NCI-H345 treated with DMSO at 0.1 percent for 48 hours (cell line): Measurements from ENCODE around the gene DOCK10.

ENCODE experiments used
- DNase-seq: peaks from one replicate; lab custom pipeline; 2025; ENCODE audit not compliant: unreplicated experiment; lab: John Stamatoyannopoulos, UW

The DOCK10 gene

DNA sequence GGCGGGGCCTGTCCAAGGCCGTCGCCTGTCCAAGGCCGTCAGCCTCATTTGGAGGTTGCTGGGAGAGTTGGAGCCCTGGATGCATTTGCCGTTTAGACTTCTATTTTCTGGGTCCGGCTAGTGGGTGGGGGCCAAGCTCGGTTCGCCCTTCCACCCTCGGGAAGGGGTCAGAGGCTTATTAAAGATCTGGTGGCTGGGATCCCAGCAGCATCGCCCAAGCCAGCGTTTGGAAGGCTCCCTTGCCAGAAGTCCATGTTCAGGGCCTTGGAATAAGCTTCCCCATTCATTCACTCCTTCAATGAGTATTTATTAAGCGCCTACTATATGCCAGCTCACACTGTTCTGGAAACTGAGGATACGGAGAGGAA is 516 bp upstream of the DOCK10 start:
- no peak for DNase-seq

DNA sequence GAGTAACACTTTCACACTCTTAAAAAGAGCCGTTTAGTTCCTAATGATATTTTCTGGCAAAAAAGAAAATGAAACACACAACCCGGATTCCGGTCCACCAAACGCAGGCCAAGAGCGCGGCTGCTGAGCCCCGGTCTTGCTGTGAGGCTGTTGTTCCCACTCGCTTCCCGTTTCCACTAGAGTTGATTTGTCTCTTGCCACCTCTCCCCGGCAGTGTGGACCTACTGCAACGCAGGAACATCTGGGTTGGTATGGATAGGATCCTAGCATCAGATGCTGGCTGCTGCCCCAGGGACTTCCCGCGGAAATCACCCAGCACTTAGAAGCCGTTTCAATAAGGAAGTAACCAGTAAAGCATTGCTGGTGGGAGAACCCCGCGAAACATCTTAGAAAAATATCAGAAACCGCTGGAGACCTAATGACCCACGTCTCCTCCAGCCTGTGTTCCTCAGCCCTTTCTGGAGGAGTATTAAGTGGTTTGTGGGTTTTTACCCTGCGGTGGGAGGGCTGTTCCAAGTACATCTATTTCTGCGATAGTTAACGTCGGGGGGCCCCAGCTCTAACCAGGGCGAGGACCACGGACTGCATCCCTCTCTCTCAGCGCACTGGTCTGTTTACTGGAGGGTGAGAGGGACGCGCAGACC is 939 bp downstream of the DOCK10 start:
- DNase-seq, result no peak

DNA sequence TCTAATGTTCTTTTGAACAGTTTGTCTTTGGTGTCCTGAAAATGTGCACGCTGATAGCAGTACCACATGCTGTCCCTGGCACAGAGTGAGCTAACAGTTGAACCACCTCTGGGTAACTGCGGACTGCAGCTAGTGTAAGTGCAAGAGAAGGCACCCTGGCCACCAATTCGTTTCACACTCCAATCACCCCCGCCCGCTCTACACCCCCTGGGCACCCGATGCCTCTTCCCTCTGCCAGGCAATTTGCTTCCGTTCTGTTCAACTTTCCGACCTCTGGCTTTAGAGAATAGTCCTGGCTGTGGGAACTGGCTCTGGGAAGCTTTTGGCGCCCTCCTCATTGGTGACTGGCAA is 1.4 kb downstream of the DOCK10 start:
- DNase-seq, result no peak

DNA sequence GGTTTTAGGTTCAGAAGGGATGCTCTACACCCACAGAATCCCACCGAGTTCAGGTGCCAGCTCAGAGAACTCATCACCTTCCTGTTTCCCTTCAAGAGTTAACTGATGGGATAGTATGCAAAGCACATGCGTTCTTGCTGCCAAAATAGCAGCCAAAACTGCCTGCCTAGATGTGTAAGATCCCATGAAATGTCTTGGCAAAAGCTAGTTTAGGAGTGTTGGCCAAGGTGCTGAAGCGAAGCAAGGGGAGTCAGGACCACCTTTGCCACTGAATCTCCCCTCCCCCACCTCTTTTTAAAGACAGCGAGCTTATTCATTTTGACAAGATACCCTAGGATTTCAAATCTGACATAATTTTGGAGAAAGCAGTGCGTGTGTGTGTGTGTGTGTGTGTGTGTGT is 2.1 kb downstream of the DOCK10 start:
- DNase-seq, result no peak

DNA sequence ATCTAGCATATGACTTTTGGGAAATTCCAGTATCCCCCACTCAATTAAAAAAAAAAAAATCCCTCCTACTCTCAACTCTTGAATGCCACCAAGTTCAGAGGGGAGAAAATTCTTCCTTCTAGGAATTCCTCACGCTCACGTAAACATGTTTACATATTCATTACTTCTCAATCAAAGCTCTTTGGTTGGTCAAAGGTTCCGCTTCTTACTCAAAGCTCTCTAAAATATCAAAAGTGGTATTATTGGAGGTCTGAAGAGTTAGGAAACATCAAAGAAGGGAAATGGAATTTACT is 4.1 kb downstream of the DOCK10 start:
- no peak for DNase-seq

DNA sequence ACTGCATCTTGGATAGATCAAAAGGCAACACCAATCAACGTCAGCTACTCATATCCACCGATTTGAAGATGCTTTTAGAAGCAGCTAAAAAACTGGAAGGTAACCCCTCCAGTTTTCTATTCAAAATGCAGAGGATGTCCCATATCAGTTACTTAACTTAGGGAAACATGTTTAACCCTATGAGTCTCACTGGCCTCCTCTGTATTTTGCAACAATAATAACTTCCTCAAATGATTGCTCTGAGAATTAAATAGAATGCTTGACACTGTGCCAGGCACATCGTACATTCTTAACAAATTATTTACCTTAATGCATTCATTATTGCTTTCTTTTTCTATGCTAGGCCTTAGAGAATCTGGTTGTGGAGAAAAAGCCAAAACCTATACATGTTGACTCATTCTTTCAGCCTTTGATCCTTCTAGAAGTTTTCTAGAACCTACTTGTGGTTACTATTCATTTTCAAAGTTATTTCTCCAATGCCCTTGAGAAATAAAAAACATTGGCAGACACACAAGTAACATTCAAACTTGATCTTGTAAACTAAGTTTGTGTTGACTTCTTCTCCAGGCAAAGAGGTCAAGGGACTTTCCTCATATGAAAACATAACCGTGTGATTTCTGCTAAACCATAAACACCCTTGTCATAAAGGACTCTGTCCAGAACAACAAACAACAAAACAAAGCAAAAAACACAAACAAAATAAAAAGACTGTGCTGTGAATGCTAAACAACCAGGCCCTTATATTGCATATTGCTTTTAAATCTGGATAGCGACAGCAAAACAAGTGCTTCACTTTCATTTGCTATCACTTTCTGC is 4.6 kb downstream of the DOCK10 start:
- DNase-seq, result no peak

DNA sequence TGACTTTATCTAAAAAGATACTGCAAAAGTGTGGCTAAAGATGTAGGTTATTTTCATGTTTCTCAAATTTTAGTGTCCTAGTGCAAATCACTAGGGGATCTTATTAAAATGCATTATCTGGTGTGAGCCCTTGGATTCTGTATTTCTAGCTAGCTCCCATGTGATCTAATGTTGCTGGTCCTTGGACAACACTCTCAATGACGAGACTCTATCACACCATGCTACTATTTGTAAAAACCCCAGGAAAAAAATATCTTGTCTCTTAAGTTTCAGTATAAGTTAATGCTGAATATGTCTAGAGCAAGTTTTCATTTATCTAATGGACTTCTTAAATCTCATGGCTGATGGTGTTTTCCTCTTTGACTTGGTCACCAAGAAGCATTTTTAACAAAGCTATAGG is 5.8 kb downstream of the DOCK10 start:
- no peak for DNase-seq

DNA sequence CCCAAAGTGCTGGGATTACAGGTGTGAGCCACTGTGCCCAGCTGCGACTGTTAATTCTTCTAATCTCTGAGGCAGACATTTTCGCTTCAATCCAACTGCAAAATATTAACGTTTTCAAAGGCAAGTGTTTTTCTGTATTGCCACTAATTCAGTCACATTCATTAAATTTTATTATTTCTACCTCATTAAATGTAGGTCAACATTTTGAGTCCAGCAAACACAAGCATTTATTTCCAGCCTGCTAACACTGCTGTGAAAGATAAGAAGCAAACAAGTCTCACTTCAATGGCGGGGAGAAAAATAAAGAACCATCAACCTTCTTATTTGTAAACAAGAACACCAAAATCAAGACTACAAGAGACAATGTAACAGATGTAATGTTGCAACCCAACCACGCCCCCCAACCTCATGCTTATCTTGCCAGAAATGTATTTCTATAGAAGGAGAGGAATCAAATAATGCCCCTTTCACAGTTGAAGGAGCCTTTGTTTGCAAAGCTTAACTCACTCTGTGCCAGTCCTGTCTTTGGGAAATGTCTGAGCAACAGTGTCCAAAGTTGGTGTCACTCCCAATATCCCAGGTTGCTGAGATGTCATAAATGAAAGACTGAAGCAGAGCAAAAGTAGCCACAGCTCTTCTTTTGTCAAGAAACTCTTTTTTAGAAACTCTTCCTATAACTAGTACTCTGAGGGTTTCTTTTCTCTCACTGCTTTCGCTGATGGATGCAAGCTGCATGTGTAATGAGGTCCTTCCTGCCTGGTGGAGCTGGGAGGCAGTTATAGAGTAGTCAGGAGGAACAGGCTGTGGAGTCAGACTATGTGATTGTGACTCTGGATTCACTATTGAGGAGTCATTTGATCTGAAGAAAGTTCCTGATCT is 8.6 kb downstream of the DOCK10 start:
- DNase-seq, result no peak

DNA sequence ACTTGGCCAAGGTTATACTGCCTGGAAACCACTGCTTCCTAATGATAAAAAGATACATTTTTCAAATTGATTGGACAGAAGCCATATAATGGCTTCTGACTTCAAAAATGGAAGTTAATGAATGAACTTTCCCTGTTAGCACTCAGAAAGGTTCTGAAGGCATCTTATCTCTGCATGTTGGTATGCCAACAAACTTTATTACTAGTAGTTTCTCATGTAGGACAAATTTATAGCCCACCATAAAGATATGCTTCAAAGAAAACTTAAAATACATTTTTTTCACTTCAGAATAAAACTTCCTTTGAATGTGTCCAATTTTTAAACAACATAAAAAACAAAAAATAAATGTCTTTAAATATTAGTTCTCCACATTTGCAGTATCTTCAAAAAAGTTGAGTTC is 10.0 kb downstream of the DOCK10 start:
- DNase-seq, result no peak

DNA sequence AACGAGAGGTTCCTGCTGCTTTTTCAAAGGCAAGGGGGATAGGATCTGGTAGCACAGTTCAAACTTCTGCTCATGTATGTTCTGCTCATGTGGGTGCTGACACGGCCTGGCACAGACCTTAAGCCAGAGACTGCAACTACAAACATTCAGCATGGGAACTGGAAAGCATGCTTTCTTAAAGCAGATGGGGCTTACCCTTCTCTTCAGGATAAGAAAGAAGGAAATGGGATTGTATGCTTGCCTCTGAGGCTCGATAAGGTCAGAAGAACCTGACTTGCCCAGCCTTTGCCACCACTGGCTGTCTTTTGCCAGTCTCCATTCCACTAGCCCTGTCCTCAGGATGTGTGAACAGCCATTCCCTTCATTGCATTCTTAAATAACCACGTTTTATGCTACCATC is 10.7 kb downstream of the DOCK10 start:
- DNase-seq, result no peak

DNA sequence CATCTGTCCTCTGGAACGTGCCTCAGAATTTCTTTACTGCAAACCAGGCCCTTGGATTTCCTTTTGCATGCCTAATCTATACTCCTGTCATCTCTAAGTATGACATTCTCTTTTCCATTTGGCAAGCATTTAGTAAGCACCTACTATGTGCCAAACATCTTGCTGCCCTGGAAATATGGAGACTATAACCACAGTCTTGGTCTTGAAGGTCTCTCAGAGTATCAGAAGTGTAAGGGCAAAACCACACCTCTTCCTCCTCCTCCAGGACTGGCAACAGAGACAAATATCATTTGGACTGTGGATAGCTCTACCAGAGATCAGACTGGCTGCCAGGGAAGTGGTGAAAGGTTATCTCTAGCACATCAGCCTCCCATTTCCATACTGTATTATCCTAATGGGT is 11.4 kb downstream of the DOCK10 start:
- DNase-seq, result no peak

DNA sequence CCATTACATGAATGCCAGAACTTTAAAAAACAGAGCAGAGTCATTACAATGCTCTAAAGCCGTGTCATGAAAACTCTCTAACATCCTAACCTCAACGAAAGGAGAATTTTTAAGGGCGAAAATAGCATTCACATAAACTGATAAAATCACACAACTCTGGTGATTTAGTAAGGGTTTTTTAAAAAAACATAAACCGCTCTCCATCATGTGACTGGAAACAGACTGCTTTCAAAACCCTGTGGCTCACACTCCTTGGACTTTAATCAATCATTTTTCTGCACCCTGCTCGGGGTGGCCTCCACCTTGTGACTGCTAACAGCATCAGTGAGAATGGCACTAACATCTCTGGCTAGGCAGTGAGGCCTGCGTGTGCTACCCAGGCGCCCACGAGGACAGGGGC is 12.1 kb downstream of the DOCK10 start:
- no peak for DNase-seq

DNA sequence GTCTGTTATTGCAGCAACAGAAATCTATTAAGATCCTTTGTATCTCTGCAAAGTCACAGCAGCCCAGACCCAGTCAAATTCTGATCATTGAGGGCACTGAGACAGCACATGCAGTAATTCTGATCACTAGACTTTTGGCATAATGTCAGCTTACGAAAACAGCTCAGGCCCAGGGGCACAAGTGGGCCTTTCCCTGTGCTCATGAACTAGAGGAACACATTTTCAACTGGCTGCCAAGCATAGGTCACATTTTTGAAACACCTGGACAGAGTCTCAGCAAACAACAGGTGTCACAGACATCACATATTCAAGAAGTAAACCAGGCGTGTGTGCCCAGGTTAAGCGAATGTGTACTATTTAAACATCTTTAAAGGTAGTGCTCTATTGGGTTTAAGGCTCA is 13.7 kb downstream of the DOCK10 start:
- no peak for DNase-seq

DNA sequence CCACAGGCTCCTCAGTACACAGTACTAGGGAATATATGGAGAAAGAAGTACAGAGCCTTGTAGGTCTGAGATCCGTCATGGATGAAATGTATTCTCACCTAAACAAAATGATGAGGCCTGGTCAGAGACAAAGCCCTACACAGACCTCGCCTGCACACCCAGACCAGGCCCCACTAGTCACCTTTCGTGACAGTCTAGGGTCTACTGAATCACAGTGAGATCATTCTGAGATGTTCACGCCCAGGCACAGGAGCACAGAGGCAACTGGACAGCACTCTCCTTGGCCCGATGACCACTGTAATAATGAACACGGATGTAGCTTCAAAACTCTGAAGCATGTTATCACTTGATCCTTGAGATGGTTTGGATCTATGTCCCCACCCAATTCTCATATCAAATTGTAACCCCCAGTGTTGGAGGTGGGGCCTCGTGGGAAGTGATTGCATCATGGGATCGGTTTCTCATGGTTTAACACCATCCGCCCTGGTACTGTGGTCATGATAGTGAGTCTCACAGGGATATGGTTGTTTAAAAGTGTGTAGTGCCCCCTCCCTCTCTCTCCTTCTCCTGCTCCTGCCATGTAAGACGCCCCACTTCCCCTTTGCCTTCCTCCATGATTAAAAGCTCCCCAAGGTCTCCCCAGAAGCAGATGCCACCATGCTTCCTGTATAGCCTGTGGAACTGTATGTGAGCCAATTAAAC is 15.1 kb downstream of the DOCK10 start:
- DNase-seq, result no peak

DNA sequence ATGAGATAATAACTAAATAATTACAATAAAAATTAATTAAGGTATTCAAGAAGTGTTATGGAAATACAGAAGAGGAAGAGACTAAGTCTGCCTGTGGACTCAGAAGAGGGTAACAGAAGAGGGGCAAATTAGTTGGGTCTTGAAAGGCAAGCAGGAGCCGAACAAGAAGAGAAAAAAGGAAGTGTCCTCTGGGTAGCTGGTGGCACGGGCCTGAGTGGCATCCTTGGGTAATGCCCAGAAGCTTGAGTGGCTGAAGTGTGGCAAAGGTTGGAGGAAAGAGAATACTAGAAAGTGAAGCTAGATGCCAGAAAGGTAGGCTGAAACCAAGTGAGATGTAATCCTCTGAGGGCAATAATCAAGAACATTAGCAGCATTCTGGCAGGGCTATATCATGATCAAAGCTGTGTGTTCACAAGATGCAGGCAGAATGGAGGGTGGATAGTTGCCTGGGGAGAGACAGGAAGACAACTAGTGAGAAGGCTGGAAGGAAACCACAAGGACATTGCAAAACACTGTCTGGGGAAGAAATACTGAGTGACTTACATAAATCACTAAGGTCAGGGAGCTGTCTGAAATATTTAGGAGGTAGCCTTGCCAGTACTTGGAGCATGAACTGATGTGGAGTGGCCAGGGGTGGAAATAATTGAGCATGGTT is 16.2 kb downstream of the DOCK10 start:
- no peak for DNase-seq

DNA sequence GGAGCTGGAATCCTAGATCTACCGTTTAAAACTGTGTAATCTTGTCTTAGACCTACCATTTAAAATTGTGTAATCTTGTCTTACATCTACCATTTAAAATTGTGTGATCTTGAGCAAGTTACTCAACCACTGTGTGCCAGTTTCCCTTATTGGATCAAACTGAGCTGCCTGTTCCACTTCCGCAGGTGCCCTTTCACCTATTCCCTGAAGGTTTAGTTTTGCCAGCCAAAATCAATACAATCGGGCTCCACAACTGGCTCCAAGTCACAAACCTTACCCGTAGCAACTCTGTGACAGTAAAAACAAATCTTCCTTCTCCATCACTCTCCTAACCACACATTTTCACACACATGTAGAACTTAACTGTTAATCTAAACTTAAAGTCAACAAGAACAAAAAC is 20.1 kb downstream of the DOCK10 start:
- no peak for DNase-seq

DNA sequence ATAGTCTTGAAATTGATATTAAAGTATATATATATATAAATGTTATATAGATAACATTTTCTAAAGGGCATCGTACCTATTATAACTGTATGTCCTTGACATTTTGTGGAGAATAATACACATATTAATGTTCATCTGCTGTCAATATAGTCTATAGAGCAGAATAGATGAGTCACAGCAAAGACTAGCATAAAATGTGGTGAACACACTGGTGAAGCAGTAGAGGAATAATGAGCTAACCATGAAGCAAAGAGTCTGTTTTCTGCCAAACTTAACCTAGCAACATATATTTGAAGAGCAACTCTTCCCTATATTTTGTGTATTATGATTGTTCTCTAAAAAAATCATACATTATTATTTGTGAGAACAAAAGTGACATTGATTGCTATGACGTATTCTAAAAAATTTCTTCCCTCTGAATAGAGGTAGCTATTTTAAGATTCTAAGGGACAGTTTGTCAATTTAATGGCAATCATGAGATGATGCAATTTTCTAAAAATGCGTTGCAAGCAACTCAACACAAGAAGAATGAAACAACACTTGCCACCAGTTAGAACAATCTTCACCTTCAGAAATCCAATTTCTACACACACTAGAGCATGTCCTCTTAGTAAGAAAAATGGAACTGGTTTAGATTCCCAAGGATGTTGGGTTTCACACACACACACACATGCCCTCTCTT is 22.0 kb downstream of the DOCK10 start:
- DNase-seq, result no peak

DNA sequence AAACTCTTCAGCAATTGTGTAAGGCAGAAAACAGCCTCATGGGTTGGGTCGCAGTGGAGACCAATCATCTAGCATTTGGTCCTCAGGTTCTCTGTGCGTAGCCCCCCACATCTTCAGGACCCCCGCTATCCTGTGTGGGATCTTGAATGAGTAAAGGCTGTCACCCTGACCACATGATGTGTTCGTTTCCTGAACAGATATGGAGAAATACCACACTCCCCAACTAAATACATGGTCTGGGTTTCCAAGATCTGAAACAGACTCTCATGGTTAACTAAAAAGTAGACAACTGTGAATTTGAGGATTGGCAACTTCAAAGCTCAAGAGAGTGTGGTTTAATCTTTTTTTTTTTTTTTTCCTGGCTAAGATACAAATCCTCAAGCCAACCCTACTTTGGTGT is 23.2 kb downstream of the DOCK10 start:
- no peak for DNase-seq

DNA sequence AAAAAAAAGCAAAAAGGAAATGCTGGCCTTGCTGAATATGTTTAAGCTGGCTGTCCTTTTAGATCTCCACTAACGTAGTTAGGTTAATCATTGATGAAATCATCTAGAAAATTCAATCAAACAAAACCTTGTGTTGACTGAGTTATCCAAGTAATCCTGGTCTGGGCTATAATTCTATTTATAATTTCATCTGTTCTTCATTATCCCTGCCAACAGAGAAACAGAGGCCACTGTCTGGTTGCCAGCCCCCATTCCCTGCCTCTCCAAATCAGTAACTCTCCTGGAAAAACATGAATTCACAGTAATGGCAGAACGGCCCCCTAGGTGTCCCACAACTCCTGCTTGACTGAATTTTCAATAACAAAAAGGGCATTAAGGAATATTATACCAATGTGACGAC is 24.6 kb downstream of the DOCK10 start:
- DNase-seq, result no peak

DNA sequence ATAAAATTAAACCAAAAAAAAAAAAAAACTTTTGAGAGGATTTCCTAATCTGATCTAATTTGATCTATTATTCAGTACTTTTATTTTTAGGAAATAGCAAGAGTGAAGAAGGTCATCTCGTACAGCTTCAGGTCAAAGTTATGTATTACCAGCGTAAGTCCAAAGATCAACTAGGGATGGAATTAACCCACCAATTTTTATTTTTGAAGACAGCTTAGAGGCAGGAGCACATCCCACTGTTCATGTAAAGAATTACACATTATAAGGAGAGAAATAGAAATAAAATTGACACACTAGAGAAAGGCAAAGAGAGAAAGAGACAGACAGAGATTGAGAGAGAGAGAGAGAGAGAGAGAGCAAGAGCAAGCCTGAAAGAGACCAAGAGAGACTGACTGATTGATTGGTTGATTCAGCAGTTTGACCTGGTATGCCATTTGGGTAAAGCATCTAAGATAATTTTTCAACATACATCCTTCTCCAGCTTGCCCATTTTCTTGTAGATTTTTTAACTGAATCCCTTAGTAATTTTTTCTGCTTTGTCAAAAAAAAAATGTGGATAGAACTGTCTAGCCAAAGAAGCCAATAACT is 25.1 kb downstream of the DOCK10 start:
- no peak for DNase-seq
